HCEC 1CT (cell line): ENCODE data around the gene ADCYAP1.

Source experiments
- DNase-seq: peaks from one replicate; pipeline ENCODE4 v3.0.0-alpha.2; 2017

Gene ADCYAP1

GRCh38 chr18:911025-911424, 6.4 kb downstream of the ADCYAP1 start:
- no peak for DNase-seq

- DNase-seq: no peak
Observed at GRCh38 chr18:911486-911885, 6.8 kb downstream of the ADCYAP1 start.

- no peak for DNase-seq
Observed at GRCh38 chr18:916562-916961, 11.9 kb downstream of the ADCYAP1 start.

GRCh38 chr18:919078-919477, 14.4 kb downstream of the ADCYAP1 start:
- no peak for DNase-seq

GRCh38 chr18:923144-923866, 18.6 kb downstream of the ADCYAP1 start:
- no peak for DNase-seq

- DNase-seq: no peak
Observed at GRCh38 chr18:924987-925386, 20.3 kb downstream of the ADCYAP1 start.

- no peak for DNase-seq
Observed at GRCh38 chr18:926946-927345, 22.3 kb downstream of the ADCYAP1 start.

GRCh38 chr18:933082-933481, 28.4 kb downstream of the ADCYAP1 start:
- no peak for DNase-seq

GRCh38 chr18:934518-935133, 30.0 kb downstream of the ADCYAP1 start:
- no peak for DNase-seq

- DNase-seq: no peak
Observed at GRCh38 chr18:936941-937340, 32.3 kb downstream of the ADCYAP1 start.

GRCh38 chr18:939166-939565, 34.5 kb downstream of the ADCYAP1 start:
- no peak for DNase-seq

- DNase-seq: no peak
Observed at GRCh38 chr18:939958-940357, 35.3 kb downstream of the ADCYAP1 start.

- DNase-seq: no peak
Observed at GRCh38 chr18:941331-941730, 36.7 kb downstream of the ADCYAP1 start.

GRCh38 chr18:944440-944839, 39.8 kb downstream of the ADCYAP1 start:
- no peak for DNase-seq

GRCh38 chr18:949724-950631, 45.3 kb downstream of the ADCYAP1 start:
- no peak for DNase-seq

- no peak for DNase-seq
Observed at GRCh38 chr18:950882-951495, 46.3 kb downstream of the ADCYAP1 start.

GRCh38 chr18:955384-956066, 50.9 kb downstream of the ADCYAP1 start:
- DNase-seq: no peak

- no peak for DNase-seq
Observed at GRCh38 chr18:957829-958228, 53.2 kb downstream of the ADCYAP1 start.

GRCh38 chr18:959854-960253, 55.2 kb downstream of the ADCYAP1 start:
- DNase-seq: no peak
